ENCODE results near the gene CHTOP. TPM values are rescaled to one million over a fixed set of nuclear protein-coding genes. Genes with fewer than 3 reads are reported as not detected.

The CHTOP gene
- total RNA-seq, 1 experiment from 2014 or later = 83.9 TPM

DNA sequence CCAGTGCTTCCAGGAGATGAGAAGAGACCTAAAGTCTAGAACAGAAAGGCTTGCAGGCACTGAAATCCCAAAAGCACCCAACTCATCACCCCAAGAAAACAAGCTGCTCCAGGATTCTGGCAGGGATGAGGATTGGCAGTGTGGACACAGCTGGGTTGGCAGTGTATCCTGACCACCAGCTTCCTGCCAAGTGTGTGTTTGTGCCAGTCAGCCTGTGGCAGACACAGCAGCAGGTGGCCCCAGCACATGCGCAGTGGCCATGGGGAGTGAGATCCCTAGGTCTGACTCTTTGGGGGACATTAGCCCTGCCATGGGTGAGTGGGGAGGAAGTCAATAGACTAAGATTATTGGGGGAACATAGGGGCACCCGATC, 16.0 kb downstream of the CHTOP start:
- Histone ChIP-seq H3K9me2 (ENCODE audit: insufficient read depth) (no peaks in the 10 kb centered on the region), H3K36me3 (ENCODE audit: low read depth) (peaks cover 14% of the 10 kb centered on the region; the same call in 1 of the 2 replicates), H3K4me1 (replicated peaks; ENCODE audit: insufficient read depth) (peaks cover 11% of the 10 kb centered on the region), H3K79me2 (ENCODE audit: low read depth) (no peaks in the 10 kb centered on the region), H3F3A (ENCODE audit: insufficient read depth, low read depth) (peaks cover 43% of the 10 kb centered on the region), H3K27ac (no peak overlapping the region), H3K9me3 (ENCODE audit: insufficient read depth, low read depth) (no peaks in the 10 kb centered on the region), H3K4me2 (no peak overlapping the region), H2AFZ (no peak overlapping the region), H4K20me1 (ENCODE audit: insufficient read depth) (no peaks in the 10 kb centered on the region), H3K4me3 (no peak overlapping the region), H3K27me3 (ENCODE audit: insufficient read depth, low read depth) (no peaks in the 10 kb centered on the region)
- CTCF ChIA-PET = no interaction called here
- intact Hi-C loops (cut with micrococcal nuclease; ENCODE audit: unreplicated experiment) = no loop called here
- no peak for TF ChIP-seq EZH2 (IDR thresholded peaks at IDR 0.05; ENCODE audit: low read depth)
- TF ChIP-seq, protein P1, sequence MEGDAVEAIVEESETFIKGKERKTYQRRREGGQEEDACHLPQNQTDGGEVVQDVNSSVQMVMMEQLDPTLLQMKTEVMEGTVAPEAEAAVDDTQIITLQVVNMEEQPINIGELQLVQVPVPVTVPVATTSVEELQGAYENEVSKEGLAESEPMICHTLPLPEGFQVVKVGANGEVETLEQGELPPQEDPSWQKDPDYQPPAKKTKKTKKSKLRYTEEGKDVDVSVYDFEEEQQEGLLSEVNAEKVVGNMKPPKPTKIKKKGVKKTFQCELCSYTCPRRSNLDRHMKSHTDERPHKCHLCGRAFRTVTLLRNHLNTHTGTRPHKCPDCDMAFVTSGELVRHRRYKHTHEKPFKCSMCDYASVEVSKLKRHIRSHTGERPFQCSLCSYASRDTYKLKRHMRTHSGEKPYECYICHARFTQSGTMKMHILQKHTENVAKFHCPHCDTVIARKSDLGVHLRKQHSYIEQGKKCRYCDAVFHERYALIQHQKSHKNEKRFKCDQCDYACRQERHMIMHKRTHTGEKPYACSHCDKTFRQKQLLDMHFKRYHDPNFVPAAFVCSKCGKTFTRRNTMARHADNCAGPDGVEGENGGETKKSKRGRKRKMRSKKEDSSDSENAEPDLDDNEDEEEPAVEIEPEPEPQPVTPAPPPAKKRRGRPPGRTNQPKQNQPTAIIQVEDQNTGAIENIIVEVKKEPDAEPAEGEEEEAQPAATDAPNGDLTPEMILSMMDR (conservative IDR thresholded peaks at IDR 0.05) = no peak
- POLR2A ChIA-PET (ENCODE audit: unreplicated experiment) = no interaction called here
- BruUV-seq (replicated peaks) = no TSS peak
- no peak for DNase-seq

DNA sequence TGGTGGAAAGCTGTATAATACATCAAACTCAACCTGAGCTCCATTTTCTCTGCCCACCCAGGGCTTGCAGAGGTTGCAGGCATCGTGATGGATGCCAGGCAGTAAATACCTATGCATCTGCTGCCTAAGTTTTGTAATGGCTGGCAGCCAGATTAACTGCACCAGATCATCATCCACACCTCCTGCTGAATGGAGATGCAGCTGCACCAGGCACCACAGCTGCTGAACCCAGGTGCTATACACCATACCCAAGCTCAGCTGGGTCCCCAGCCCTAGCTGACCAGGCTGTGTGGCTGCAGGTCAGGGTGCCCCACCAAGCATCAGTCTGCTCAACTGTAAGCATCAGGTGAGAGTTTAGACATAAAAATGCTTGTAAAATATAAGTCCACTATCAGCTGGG, 17.9 kb downstream of the CHTOP start:
- POLR2A ChIA-PET (ENCODE audit: unreplicated experiment) = interaction anchor here (0.6 kb wide), 1 partner anchor 326 kb away, joined by 3 read pairs; the partner anchor contains the start of gene JTB
- intact Hi-C loops (cut with micrococcal nuclease; ENCODE audit: unreplicated experiment) = no loop called here
- peaks cover 35% of the 10 kb centered on the region for H3F3A ChIP-seq (ENCODE audit: insufficient read depth, low read depth)
- H3K4me3 ChIP-seq = no peak overlapping the region
- H3K27ac ChIP-seq = no peak overlapping the region
- no peak for DNase-seq
- peaks cover 11% of the 10 kb centered on the region for H3K4me1 ChIP-seq (replicated peaks; ENCODE audit: insufficient read depth)
- CTCF ChIA-PET = no interaction called here
- no peaks in the 10 kb centered on the region for H3K79me2 ChIP-seq (ENCODE audit: low read depth)
- TF ChIP-seq EZH2 (IDR thresholded peaks at IDR 0.05; ENCODE audit: low read depth) = no peak
- TF ChIP-seq, protein P1 (conservative IDR thresholded peaks at IDR 0.05) = no peak
- no peak overlapping the region for H3K4me2 ChIP-seq
- no TSS peak for BruUV-seq (replicated peaks)
- H4K20me1 ChIP-seq (ENCODE audit: insufficient read depth) = no peaks in the 10 kb centered on the region
- H3K9me2 ChIP-seq (ENCODE audit: insufficient read depth) = no peaks in the 10 kb centered on the region
- H3K27me3 ChIP-seq (ENCODE audit: insufficient read depth, low read depth) = no peaks in the 10 kb centered on the region
- no peaks in the 10 kb centered on the region for H3K9me3 ChIP-seq (ENCODE audit: insufficient read depth, low read depth)
- H3K36me3 ChIP-seq (ENCODE audit: low read depth) = no peaks in the 10 kb centered on the region
- H2AFZ ChIP-seq = no peak overlapping the region

DNA sequence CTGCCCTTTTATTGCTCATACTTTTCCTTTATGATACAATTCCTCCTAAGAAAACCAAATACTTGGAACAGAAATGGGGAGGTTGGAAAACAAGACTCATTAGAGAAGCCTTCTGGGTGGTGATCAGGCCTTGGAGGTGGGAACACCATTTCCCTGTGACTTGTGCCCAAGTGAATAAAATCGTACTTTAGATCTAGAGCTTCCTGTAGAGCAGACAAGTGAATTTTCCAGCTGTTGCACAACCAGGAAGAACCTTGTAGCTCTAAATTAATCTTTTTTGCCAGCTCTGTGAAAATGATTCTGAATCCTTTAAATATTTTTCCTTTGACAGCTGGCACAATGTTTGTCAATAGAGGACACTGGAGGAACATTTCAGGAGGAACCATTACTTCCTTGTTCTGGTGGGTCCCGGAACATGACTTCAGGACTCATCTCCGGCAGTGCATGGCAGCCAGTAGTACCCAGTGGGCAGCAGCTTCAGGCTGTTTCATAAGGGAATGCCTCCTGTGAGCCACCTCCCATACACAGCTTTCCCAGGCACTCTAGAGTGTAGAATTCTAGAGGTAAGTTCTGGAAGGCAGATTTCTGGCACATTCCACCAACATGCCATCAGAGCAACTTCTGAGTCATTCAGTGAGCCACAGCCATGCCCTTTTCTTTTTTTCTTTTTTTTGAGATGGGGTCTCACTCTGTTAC, 19.1 kb downstream of the CHTOP start:
- TF ChIP-seq, protein P1 (conservative IDR thresholded peaks at IDR 0.05) = no peak
- no peak for TF ChIP-seq EZH2 (IDR thresholded peaks at IDR 0.05; ENCODE audit: low read depth)
- no peaks in the 10 kb centered on the region for H3K9me2 ChIP-seq (ENCODE audit: insufficient read depth)
- H3K4me2 ChIP-seq = peak overlapping the region; percentile 2
- H3K9me3 ChIP-seq (ENCODE audit: insufficient read depth, low read depth) = no peaks in the 10 kb centered on the region
- H3K4me3 ChIP-seq = no peak overlapping the region
- no peaks in the 10 kb centered on the region for H3K36me3 ChIP-seq (ENCODE audit: low read depth)
- no peaks in the 10 kb centered on the region for H3K27me3 ChIP-seq (ENCODE audit: insufficient read depth, low read depth)
- H3K79me2 ChIP-seq (ENCODE audit: low read depth) = no peaks in the 10 kb centered on the region
- peak overlapping the region; percentile 69; the same call in 1 of the 2 replicates for H2AFZ ChIP-seq
- H4K20me1 ChIP-seq (ENCODE audit: insufficient read depth) = no peaks in the 10 kb centered on the region
- peaks cover 11% of the 10 kb centered on the region for H3K4me1 ChIP-seq (replicated peaks; ENCODE audit: insufficient read depth)
- intact Hi-C loops (cut with micrococcal nuclease; ENCODE audit: unreplicated experiment) = no loop called here
- peaks cover 23% of the 10 kb centered on the region; the same call in 1 of the 2 replicates for H3F3A ChIP-seq (ENCODE audit: insufficient read depth, low read depth)
- POLR2A ChIA-PET (ENCODE audit: unreplicated experiment) = interaction anchor here (0.6 to 0.9 kb wide), 3 partner anchors 26 to 129 kb away, joined by 3 to 7 read pairs (median 3); partner anchors contain the start of genes S100A13 and S100A14
- H3K27ac ChIP-seq = peak overlapping the region; percentile 42
- BruUV-seq (replicated peaks) = no TSS peak
- DNase-seq = peak in 1 of 2 experiments; percentile 63
- CTCF ChIA-PET = interaction anchor here (0.7 kb wide), 1 partner anchor 19 kb away, joined by 3 read pairs; the partner anchor contains the start of gene CHTOP

Measured in PC-9 (cell line).